NCI-H1436 treated with DMSO at 0.1 percent for 48 hours (cell line): ENCODE results near the gene TNFRSF25.
"Not testable (repeated sequence)": the region's sequence is repeated elsewhere in the genome, so short reads cannot be mapped to it uniquely, and the experiment has no call there.

ENCODE experiments used
- DNase-seq: peaks from one replicate; lab custom pipeline; 2025; lab: John Stamatoyannopoulos, UW

TNFRSF25 gene

DNA sequence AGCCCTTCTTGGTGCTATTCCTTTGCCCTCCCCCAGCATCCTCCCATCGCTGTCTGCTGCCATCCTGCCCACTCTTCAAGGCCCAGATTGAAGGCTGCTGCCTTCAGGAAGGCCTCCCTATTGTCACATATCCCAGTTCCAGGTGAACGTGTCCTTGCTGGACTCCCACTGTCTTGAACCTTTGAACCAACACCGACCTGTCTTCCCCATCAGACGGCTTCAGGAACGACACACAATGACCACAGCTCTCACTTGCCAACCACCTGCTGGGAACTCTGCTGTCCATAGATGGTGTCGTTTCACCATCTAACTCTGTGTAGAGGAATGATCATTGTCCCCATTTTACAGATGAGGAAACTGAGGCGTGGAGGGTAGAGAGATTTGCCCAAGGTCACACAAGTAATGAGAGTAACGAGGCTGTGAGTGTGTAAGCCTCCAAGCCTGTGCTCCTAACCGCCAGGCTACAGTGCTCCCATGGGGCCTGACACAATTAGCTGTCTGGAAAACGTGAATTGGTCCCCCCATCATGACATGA, 35.4 kb upstream of the TNFRSF25 start:
- no peak for DNase-seq

- DNase-seq = no peak
Observed at GRCh38 chr1:6500544-6501278, 34.7 kb upstream of the TNFRSF25 start.

DNA sequence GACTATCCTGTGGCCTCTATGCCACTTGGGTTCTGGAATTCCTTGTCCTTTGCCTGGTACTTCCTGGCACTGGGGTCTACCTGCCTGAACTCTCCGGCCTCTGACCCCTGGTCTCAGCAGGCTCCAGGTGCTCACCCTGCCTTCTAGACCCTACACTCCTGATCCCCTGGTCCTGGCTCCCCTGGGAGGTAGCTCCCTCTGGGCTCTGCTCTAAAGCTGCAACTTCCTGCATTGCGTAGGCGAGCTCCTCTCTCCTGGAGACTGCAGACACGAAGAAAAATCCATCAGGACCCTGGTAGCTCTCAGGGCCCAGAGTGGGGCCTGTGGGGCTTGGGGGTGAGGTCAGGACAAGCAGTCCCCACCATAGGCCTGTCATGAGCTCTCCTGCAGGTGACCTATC, 33.3 kb upstream of the TNFRSF25 start:
- DNase-seq = no peak

DNA sequence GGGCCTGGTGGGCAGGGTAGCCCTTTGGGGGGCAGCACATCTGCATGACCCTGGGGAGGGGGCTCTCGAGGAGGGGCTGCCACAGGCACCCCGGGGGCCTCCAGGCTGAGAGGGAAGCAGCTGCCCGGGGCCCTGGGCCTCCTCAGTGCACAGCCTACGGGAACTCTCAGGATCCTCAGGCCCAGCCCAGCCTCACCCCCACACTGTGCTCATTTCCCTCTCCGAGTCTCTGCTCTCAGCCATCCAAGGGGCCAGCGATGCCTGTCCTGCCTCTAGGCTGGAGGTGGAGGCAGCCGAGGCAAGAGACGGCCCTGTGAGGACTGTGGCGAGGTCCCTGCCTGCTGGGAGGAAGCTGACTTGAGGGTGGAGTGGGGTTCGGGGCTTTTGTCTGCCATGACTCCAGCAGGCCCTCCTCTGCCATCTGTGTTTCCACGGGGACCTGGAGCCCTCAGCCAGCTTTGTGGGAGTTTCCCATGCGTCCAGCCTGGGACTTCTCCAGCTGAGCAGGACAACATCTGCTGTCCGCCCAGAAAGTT, 32.7 kb upstream of the TNFRSF25 start:
- no peak for DNase-seq

GRCh38 chr1:6497867-6498575, 32.0 kb upstream of the TNFRSF25 start:
- no peak for DNase-seq

DNA sequence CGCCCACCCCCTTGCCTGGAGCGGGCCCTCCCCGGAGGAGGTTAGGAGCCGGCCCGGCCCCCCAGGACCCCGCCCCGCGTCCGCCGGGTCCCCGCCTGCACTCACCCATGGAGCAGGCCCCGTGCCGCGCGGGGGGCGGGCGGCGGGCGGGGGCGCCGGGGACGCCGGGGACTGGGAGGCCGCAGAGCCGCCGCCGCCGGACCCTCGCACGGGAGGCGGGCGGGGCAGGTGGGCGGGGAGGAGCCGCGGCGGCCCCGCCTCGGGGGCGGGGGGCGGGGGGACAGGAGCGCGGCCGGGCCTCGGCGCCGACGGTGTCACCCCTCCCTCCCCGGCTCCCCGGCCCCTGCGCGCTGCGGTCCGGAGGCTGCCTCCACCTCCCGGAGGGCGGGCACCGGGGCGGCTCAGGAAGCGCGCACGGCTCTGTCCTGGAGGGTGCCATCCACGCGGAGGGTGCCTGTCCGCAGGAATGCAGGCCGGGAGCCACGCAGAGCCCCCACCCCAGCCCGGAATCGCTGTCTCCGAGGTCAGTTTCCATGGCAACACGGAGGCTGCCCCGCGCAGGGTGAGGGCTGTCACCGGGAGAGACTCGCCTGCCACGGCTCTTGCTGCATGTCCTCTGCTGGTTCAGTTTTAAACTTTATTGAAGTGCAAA, 31.4 kb upstream of the TNFRSF25 start:
- DNase-seq = no peak

DNA sequence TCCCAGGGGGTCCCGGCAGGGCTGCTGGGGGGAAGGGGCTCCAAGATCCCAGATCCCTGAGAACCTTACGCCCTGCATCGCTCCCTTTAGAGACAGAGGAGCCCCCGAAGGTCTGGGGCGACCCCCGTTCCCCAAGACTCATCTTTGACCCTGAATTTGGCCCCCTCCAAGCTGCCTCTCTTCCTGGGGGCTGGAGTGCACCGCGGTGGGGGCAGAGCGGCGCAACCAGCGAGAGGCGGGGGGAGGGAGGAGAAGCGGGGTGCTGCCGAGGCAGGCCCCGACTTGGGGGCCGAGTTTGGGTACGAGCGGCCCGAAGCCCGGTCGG, 30.9 kb upstream of the TNFRSF25 start:
- no peak for DNase-seq

GRCh38 chr1:6496365-6496721, 30.4 kb upstream of the TNFRSF25 start:
- no peak for DNase-seq

- DNase-seq = no peak
Observed at GRCh38 chr1:6495540-6496364, 29.8 kb upstream of the TNFRSF25 start.

DNA sequence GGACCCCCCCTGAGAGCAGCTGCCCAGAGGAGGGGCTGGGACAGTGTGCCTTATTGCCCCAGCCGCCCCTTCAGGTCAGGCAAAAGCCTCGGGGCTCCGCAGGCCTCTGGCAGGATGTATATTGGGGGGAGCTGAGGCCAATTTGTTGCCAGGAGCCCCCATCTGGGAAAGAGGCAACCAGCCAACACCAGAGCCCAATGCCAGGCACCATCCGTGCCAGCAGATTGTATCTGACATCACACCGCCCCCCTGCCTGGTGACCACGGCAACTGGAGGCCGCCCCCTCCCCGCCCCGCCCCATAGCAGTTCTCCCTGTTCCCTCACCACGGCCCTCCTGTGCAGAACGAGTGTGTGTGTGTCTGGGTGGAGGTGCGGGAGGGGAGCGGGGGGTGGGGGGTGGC, 29.1 kb upstream of the TNFRSF25 start:
- DNase-seq = no peak

GRCh38 chr1:6494627-6495026, 28.7 kb upstream of the TNFRSF25 start:
- DNase-seq = no peak

GRCh38 chr1:6493834-6494223, 27.9 kb upstream of the TNFRSF25 start:
- not testable (repeated sequence) for DNase-seq

DNA sequence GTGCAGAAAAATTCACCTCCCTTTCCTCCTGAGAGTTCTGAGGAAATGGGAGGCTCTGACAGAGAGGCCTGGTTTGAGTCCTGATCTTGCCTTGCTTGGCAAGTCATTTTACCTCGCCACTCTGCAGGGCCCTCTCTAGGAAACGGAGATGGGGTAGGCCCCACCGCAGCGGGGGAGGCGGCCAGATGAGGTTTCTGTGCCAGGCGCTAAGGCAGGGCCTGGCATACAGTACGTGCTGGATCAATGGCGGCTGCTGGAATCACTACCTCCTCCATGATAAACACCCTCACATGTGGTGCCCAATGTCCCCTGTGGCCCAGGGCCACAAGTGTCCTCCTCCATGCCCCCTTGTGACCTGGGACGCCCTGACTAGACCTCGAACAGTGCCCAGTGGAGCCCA, 26.0 kb upstream of the TNFRSF25 start:
- no peak for DNase-seq

DNA sequence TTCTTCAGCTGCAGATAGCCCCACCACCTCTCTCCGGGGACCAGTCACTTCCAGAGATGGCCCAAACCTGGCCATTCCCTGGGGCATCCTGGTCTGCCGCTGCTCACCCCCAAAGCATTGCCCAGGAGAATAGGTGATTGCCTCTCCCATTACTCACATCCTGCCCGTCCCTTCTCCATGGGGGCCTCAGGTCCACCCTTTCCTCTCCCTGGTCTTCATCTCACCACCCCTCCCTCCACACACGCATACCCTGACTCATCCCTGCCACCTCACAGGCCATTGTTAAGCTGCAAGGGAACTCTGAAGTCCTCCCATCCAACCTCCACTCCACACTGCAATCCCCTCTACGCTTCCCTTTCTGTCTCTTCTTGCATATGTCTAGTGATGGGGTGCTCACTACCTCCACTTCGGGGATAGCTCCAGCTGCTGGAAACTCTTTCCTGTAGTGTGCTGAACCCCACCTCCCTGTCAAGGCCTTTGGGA, 25.5 kb upstream of the TNFRSF25 start, which contains the start of gene PLEKHG5:
Gene PLEKHG5 (minus strand): TSS at position 188 of the 483 bp plus-strand sequence. CDS start 14,096 bp downstream, outside the sequence.
- DNase-seq = no peak

- DNase-seq = no peak
Observed at GRCh38 chr1:6491081-6491449, 25.1 kb upstream of the TNFRSF25 start.

DNA sequence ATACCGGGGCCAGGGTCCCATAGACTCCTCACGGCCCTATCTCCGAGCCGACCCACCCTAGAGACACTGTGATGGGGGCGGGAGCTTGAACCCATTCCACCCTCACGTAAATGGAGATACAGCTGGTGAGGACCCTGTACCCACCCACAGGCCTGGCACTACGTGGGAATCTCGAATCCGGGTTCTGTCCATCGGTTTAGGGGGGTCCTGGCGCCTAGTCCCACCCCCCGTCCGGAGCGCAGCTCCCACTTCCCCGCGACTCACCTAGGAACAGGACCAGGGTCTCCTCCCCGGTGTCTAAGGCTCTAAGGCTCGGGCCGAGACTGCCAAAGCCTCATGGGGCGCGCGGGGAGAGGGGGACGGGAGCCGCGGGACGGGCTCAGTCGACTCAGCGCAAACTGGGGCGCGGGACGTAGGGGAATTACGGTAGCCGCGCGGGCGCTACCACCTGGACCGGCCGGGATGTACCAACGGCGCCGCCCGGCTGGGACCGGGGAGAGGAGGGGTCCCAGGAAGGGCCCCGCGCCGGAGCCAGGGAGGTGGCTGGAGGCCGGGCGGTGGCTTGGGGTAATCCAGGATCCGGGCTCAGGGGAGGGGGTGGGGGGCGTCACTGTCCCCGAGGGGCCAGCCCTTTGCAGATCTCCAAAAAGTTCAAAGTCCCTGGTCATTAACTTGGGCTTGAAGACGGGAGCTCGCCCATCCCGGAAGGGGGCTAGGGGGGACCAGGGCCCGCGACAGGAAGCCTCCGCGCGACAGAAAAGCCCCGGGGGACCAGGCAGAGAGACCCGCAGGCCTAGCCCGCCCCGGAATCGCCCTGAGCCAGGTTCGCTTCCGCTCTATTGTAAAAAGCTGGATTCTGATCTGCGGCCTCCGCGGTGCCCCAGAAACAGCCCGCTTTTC, 24.5 kb upstream of the TNFRSF25 start:
- no peak for DNase-seq

GRCh38 chr1:6489799-6490180, 23.8 kb upstream of the TNFRSF25 start:
- DNase-seq = no peak

DNA sequence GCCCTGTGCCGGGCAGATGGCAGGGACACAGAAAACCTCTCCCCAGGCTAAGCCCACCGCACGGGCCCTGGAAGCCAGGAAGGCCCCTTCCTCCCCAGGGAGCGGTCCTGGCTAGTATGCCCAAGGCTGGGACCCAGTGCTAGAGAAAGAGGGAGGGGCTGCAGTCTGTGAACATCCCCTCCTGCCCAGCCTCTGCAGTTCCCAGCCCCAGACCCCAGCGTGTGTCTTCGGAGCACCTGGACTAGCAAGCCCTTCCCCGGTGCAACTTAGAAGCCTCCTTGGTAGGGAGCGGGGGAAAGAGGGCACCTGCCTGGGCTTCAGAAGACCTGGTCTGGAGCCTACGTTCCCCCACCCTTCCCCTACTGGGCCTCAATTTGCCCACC, 23.4 kb upstream of the TNFRSF25 start:
- no peak for DNase-seq

DNA sequence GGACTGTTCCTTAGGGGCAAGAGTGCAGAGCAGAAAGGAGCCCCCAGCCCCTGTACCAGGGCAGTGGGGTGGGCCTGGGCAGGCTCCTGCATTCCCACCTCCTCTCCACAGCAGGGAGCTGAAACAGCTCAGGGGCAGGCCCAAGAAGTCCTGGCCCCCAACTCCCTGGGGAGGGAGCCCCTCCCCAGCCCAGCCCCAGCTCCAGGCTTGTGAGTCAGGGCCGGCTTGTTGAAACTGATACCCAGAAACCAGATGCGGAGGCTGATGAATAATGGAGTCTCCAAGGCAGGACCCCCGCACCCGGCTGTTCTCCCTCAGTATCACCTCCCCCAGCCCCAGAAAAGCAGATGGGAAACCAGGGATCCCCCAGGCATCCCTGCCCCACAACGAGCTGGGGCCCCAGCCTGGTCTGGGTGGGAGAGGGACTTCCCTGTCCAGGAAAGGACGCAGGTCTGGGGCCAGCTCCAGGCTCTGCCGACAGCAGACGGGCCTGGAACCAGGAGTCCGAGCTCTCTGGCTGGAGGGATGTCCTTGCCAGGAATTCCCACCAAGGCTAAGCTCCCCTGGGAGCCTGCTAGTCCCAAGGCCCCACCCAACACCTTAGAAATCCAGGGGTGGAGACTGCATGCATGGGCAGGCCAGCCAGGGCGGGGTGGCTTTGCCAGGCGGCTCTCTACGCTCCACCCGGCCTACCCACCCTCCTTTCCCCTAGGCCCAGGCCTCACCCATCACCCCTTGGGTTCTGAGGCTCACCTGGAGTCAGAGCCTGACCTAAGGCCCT, 22.8 kb upstream of the TNFRSF25 start:
- DNase-seq = no peak
